Renal cortical epithelial cell (primary cell): ENCODE data around the gene LPP. TPM values are rescaled to one million over a fixed set of nuclear protein-coding genes. Genes with fewer than 3 reads are reported as not detected.
A peak's percentile ranks its signal among the peaks of the same experiment; 100 is the strongest.

Source experiments
- DNase-seq: peaks from one replicate; pipeline ENCODE4 v3.0.0-alpha.2; 2011; ENCODE audit warnings: low read depth
- total RNA-seq: library from RNA; depleted of rRNA; stranded (reverse); fragments of >200 nt; gene quantifications from 2 replicates; pipeline ENCODE4 v1.2.3, GENCODE V29; 2014

Gene LPP
- total RNA-seq, 1 donor from 2014 or later: 95.5 TPM

DNA sequence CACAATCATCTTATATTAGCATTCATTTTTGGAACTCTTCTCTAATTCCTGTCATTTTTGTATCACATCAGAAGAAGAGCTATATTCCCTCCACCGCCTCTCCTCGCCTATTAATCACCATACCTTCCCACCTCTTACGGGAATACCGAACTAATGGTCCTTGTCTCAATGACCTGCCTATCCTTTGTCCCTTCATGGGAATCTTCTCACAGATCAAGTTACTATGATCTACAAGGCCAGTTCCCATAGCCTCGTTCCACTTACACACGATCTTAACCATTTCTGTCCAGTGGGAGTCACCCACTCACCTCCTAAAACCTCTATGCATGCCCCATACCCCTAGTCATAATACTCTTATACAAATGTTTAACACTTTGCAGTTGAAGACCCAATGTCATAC lies 675.2 kb downstream of the LPP start:
- no peak for DNase-seq

DNA sequence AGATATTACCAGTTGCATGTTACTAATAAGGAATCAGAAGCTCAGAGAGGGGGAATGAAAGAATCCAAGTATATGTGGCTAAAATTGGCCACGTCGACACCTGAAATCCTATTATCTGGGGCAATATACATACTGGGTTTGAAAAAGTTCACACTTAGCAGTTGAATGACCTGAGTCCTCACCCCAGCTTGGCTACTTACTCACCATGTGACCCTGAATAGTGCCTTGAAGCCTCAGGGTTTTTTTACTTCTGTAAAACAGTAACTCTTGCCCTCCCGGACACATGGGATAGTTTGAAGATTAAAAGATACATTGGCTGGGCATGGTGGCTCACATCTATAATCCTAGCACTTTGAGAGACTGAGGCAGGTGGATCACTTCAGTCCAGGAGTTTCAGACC lies 675.6 kb downstream of the LPP start:
- DNase-seq: peak; percentile 84

DNA sequence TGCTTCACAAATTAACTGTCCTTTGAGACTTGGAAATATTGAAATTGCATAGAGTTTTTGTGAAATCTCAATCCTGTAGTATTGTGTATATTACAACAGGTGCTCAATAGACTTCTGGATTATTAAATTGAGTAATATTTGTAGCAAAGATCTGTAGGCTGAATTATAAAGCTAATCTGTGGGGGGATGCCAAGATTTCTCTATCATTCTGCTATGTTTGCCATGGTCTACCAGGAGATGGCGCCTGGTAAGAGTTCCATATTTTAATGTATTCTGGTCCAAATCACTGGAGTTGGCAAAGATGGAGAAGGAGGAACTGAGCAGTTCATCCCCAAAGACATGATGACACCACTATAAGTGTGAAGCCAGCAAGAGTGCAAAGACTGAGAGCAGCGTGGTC lies 676.9 kb downstream of the LPP start:
- DNase-seq: no peak

DNA sequence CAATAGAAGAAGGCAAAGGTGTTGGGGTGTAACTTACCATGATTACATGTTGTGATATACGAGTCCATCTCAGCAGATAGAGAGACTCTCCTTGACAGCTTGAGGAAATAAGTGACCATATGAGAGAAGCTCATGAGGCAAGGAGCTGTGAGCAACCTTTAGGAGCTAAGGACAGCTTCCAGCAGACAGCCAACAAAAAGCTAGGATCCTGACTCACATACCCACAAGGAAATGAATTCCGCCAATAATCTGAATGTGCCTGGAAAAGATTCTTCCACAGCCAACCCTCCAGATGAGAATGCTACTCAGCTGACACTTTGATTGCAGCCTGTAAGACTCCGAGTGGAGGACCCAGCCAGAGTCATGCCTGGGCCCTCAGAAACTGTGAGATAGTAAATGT lies 678.2 kb downstream of the LPP start:
- DNase-seq: peak; percentile 47

- DNase-seq: peak; percentile 95
Observed at GRCh38 chr3:188832961-188833721, 679.2 kb downstream of the LPP start.

GRCh38 chr3:188834349-188834748 lies 680.4 kb downstream of the LPP start:
- no peak for DNase-seq

DNA sequence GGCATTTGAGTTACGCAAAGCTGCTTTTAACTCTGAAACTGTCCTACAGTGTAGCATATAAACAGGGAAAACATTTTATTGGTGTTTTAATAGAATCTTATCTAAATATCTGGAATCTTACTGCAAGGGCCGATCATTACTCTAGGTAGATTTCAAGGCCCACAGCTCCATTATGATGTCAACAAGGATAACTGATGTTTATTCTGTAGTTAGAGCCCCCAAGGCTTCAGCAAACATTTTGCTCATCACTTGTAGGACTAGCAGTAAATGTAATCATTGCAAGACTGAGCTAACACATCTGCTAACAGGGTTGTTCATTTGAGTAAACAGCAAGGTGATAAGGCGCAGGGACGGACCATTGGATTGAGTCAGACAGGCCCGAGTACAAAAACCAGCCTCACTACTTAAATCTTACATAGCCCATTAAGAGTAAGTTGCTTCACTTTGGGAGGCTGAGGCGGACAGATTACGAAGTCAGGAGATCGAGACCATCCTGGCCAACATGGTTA lies 685.3 kb downstream of the LPP start:
- no peak for DNase-seq

- no peak for DNase-seq
Observed at GRCh38 chr3:188840290-188840689, 686.3 kb downstream of the LPP start.

DNA sequence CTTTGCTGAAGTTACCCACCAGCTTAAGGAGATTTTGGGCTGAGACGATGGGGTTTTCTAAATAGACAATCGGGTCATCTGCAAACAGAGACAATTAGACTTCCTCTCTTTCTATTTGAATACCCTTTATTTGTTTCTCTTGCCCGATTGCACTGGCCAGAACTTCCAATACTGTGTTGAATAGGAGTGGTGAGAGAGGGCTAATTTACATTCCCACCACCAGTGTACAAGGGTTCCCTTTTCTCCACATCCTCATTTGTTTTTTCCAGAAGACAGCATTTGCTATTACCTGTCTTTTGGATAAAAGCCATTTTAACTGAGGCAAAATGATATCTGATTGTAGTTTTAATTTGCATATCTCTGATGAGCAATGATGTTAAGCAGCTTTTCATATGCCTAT lies 687.9 kb downstream of the LPP start:
- DNase-seq: no peak

DNA sequence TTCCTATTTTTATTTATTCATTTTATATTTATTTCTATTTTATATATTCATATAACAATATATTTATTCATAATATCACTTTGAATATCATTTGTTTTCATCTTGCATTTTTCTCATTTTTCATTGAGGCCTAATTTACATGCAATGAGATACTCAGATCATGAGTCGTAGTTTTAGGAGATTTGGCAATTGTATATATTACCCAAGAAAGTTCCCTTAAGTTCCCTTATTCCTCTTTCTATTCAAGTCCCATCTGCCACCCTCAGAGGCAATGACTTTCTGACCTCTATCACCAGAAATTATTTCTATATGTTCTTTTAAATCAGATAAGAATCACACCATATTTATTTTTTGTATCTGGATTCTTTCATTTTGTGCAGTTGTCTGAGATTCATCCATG lies 688.7 kb downstream of the LPP start:
- no peak for DNase-seq

GRCh38 chr3:188844096-188844495 lies 690.1 kb downstream of the LPP start:
- no peak for DNase-seq

DNA sequence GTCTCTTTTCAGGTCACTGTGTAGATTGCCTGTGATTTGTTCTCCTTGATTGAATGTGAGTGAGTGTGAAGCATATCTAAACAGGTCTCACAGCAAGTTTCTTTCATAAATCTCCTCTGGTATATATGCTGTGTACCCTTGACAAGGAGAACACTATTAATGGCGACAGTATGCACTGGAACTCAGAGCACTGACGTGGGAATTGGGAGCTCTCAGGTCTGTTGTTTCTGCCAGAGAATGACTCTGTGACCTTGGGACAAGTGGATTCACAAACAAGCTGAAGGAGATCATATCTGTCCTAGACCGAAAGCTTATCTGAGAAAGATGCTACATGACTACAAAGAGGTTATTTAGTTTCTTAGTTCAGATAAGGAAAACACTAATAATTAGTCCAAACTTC lies 691.6 kb downstream of the LPP start:
- no peak for DNase-seq

GRCh38 chr3:188848947-188849346 lies 695.0 kb downstream of the LPP start:
- DNase-seq: no peak

- DNase-seq: no peak
Observed at GRCh38 chr3:188853856-188854771, 700.2 kb downstream of the LPP start.

- DNase-seq: peak; percentile 46
Observed at GRCh38 chr3:188854772-188855149, 700.8 kb downstream of the LPP start.

GRCh38 chr3:188855675-188856074 lies 701.7 kb downstream of the LPP start:
- no peak for DNase-seq

- DNase-seq: peak; percentile 50
Observed at GRCh38 chr3:188860147-188860546, 706.2 kb downstream of the LPP start.

DNA sequence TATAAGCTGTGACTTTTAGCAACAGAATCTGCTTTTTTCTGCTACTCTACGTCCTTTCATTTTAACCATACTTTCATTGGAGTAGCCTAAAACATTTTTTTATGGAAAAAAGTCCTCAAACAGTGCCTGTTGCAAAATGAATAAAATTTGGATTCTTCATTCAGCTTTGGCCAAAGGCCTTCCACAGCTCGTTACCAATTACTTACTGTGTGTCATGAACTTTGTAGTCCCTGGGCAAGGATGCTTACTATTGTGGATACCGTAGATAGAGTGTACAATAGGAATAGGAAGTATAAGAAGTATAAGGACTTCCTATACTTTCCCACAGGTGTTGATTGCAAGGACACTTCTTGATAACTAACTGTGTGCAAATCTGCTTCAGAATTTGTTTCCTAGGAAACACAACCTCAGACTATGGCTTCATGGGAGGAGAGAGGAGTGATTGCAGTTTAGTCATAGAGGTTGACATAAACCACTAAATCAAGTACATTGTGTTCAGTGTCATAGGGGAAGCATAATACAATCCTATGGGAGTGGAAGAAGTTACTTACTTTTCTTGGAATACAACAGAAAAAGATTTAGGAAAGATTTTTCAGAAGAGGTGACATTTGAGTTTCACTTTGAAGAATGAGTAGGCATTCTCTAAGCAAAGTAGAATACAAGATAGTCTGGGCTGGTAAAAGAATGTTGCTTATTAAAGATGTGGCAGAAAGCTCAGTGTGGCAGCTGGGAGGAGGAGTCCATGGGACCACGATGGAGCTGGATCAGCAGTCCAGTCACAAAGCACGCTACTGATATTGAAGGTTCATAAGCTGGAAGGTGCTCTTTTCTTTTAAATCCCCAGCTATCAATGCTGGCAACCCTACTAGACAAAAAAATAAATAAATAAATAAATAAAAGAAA lies 708.1 kb downstream of the LPP start:
- DNase-seq: peak; percentile 74

- no peak for DNase-seq
Observed at GRCh38 chr3:188863999-188864406, 710.0 kb downstream of the LPP start.

DNA sequence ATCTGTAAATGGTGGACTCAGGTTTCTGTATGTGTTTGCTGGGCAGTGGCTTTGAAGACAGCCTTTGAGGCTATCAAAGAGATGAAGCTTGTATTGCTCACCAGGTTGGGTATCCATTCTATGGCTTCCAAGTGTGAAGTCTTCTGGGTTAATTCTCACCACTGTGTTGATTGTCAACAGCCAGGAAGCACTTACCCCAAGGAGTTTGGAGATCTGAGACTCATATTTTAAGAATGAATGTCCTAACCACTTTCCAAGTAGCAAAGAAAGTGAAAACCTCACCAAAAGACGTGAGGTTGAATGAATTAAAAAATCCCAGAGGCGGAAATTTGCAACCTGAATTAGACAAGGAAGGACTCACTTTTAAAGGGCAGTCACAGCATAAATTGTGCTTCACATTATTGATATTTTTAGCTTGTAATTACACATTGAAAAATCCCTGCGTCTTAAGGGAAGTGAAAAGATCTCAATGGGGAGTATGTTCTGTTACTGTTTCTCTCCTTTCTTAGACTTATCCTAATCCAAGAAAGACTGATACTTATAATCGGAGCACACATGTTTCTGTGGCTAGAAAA lies 713.8 kb downstream of the LPP start:
- DNase-seq: peak; percentile 59

DNA sequence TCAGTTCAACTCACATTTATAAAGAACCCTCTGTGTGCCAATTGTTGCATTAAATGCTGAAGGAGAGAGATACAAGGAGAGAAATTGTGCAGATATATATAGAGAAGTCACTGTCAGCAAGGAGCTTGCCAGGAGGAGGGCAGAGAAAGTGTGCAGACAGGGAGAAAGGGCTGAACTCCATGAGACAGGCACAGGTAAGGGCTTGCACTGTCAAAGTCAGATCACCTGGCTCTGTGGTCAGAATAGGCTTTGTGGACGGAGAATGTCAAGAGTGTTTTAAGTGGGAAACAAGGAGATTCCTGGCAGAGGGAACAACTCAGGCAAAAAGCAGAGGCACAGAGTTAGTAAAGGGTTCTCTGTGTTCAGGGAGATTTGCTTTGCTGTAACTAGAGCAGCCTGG lies 714.8 kb downstream of the LPP start:
- no peak for DNase-seq
